HG02678 (cell line): ENCODE measurements around the gene KATNIP.
A peak's percentile ranks its signal among the peaks of the same experiment; 100 is the strongest.

ENCODE experiments used
- ATAC-seq: cut with Tn5 transposase; IDR thresholded peaks from one replicate; pipeline ENCODE4 v1.9.1; 2021; ENCODE audit warnings: mild to moderate bottlenecking, moderate library complexity; ENCODE audit not compliant: unreplicated experiment

The KATNIP gene

GRCh38 chr16:27549746-27550581, at the start of gene KATNIP, which contains the start of gene GTF3C1:
Gene KATNIP (plus strand): TSS chr16:27550144. CDS start chr16:27550171, 27 bp downstream.
Gene GTF3C1 (minus strand): TSS chr16:27549913. CDS start chr16:27549890, 23 bp downstream.
- ATAC-seq, result peak; percentile 98

- no peak for ATAC-seq
Measured at GRCh38 chr16:27500801-27501200, 49.1 kb upstream of the KATNIP start.

- ATAC-seq, result no peak
Measured at GRCh38 chr16:27503662-27504061, 46.3 kb upstream of the KATNIP start.

- no peak for ATAC-seq
Measured at GRCh38 chr16:27505297-27506236, 44.4 kb upstream of the KATNIP start.

GRCh38 chr16:27506771-27507170, 43.2 kb upstream of the KATNIP start:
- ATAC-seq, result no peak

GRCh38 chr16:27508476-27508875, 41.5 kb upstream of the KATNIP start:
- no peak for ATAC-seq

GRCh38 chr16:27511657-27512448, 38.1 kb upstream of the KATNIP start:
- ATAC-seq, result no peak

- ATAC-seq, result no peak
Measured at GRCh38 chr16:27514806-27515205, 35.1 kb upstream of the KATNIP start.

- no peak for ATAC-seq
Measured at GRCh38 chr16:27515874-27516353, 34.0 kb upstream of the KATNIP start.

- no peak for ATAC-seq
Measured at GRCh38 chr16:27516365-27516764, 33.6 kb upstream of the KATNIP start.

GRCh38 chr16:27517664-27518063, 32.3 kb upstream of the KATNIP start:
- no peak for ATAC-seq

- ATAC-seq, result no peak
Measured at GRCh38 chr16:27518226-27518625, 31.7 kb upstream of the KATNIP start.

GRCh38 chr16:27520982-27521673, 28.8 kb upstream of the KATNIP start:
- no peak for ATAC-seq

GRCh38 chr16:27522173-27522707, 27.7 kb upstream of the KATNIP start:
- ATAC-seq, result no peak

- no peak for ATAC-seq
Measured at GRCh38 chr16:27526180-27526579, 23.8 kb upstream of the KATNIP start.

- no peak for ATAC-seq
Measured at GRCh38 chr16:27528294-27528693, 21.6 kb upstream of the KATNIP start.

GRCh38 chr16:27529962-27530361, 20.0 kb upstream of the KATNIP start:
- ATAC-seq, result no peak

GRCh38 chr16:27531186-27531585, 18.8 kb upstream of the KATNIP start:
- ATAC-seq, result no peak
